ENCODE measurements around the gene SPO11.

DNA sequence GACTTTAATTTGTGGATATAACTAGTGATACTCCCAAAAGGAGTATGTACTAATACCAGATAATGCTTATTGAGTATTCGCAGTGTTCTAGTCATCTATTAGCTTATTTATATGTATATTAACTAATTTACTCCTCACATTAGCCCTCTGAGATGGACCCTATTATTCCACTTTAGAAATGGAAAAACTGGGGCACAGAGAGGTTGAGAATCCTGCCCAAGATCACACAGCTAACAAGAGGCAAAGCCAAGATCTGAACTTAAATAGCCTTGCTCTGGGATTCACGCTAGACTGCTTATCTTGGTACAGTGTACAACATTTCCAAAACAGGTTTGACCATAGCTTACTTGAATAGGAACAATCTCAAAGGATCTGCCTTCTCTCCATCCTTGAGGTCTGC lies 8.5 kb upstream of the SPO11 start:
- TF ChIP-seq POLR2A (IDR thresholded peaks at IDR 0.05; ENCODE audit: low read depth, low read length) (no peak), POLR2AphosphoS5 (IDR thresholded peaks at IDR 0.05; ENCODE audit: low read depth, low read length) (no peak)
